Liver (tissue), 3 donors: ENCODE measurements around the gene IQCK.

Experiments
- FOXA1 ChIP-seq: IDR thresholded peaks from 2 replicates; pipeline ENCODE4 v1.6.1; 2016; ENCODE audit warnings: antibody characterized with exemption
- RAD21 ChIP-seq, 2 donors: IDR thresholded peaks; 2 replicates each; pipeline ENCODE4 v1.6.1; 2016; ENCODE audit warnings: antibody characterized with exemption in 2 of 2, mild to moderate bottlenecking in 2 of 2
- RXRA ChIP-seq, 2 donors: IDR thresholded peaks; 2 replicates each; pipeline ENCODE4 v1.6.1; 2017 to 2018; ENCODE audit warnings: antibody characterized with exemption in 2 of 2, mild to moderate bottlenecking in 1 of 2
- SP1 ChIP-seq: IDR thresholded peaks from 2 replicates; pipeline ENCODE4 v1.6.1; 2018; ENCODE audit warnings: antibody characterized with exemption, mild to moderate bottlenecking
- TF ChIP-seq, protein P1 (sequence below): fragments of 150-350 bp; IDR thresholded peaks from 2 replicates; pipeline ENCODE4 v1.5.1; 2017; ENCODE audit warnings: improper control_type of control experiment, low read depth, low read length; ENCODE audit not compliant: missing input control
- TF ChIP-seq, protein P2 (sequence below): IDR thresholded peaks from 2 replicates; pipeline ENCODE4 v1.6.1; 2016; ENCODE audit warnings: antibody characterized with exemption
- donor health status: healthy.
- donor health status: healthy.

DNA sequence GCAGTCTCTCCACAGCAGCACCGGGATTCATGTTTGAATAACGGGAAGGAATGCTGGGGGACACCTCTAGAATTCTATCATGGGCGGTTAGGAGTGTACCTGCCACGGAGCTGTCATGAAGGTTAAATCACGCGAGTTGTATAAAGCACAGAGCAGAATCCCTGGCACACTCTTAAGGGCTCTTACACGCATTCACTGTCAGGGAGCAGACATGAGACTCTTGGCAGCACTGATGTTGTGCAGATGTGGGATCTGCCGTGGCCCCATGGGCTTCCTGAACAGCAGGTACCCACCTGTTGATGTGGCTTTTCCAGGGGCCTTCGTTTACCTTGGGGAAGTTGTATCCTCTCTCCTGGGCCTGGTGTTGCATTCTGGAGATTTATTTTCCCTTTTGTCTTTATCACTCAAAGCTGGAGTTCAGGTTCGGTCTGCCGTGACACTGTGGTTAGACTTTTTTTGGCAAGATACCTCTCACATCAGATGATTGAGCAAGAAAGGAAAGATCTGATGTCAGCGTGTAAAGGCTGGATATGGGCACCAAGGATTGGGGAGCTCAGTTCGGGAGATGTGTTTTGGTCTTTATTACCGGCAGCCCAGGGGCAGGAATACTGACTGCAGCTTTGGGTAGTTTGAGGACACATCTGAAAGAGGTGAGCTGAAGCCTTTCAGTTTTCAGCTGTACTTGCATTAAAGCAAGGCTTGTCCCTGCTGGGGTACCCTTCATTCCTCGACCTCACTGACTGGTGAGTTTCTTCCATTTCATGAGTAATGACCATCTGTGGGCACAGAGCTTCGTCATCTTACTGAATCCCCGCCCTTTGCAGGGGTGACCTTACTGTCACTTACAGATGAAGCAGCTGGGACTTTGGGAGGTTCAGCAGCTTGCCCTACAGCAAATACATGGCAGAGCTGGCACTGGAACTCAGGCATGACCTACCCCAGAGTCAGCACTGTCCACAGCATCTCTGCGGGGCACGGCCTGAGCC, 19.3 kb upstream of the IQCK start:
- TF ChIP-seq, protein P1, sequence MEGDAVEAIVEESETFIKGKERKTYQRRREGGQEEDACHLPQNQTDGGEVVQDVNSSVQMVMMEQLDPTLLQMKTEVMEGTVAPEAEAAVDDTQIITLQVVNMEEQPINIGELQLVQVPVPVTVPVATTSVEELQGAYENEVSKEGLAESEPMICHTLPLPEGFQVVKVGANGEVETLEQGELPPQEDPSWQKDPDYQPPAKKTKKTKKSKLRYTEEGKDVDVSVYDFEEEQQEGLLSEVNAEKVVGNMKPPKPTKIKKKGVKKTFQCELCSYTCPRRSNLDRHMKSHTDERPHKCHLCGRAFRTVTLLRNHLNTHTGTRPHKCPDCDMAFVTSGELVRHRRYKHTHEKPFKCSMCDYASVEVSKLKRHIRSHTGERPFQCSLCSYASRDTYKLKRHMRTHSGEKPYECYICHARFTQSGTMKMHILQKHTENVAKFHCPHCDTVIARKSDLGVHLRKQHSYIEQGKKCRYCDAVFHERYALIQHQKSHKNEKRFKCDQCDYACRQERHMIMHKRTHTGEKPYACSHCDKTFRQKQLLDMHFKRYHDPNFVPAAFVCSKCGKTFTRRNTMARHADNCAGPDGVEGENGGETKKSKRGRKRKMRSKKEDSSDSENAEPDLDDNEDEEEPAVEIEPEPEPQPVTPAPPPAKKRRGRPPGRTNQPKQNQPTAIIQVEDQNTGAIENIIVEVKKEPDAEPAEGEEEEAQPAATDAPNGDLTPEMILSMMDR: no peak
- TF ChIP-seq FOXA1: no peak
- TF ChIP-seq RXRA (IDR thresholded peaks at IDR 0.05): peak in 1 of 2 donors; percentile 31
- no peak for TF ChIP-seq SP1
- TF ChIP-seq, protein P2, sequence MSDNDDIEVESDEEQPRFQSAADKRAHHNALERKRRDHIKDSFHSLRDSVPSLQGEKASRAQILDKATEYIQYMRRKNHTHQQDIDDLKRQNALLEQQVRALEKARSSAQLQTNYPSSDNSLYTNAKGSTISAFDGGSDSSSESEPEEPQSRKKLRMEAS: no peak
- TF ChIP-seq RAD21 (IDR thresholded peaks at IDR 0.05): no peak
